ENCODE results near the gene ENC1. TPM values are rescaled to one million over a fixed set of nuclear protein-coding genes. Genes with fewer than 3 reads are reported as not detected.

The ENC1 gene
- polyA plus RNA-seq, 2 of the 4 experiments (the other 2 are of a cell fraction) = 17.0 to 20.0 TPM

- FAIRE-seq (no peak), ATAC-seq (peak; percentile 81 to 88), DNase-seq (ENCODE audit: low read depth in 1 of 2, low spot score in 1 of 2) (peak; percentile 57 to 78)
- WGBS (ENCODE audit: missing lambda C conversion rate) = 9% methylated on average over 11 of the region's 11 CpGs
- TF ChIP-seq ZC3H11A (IDR thresholded peaks at IDR 0.05) = no peak
- TF ChIP-seq GATA3 (IDR thresholded peaks at IDR 0.05; ENCODE audit: borderline replicate concordance) = no peak
- no peak for TF ChIP-seq HEYL (CRISPR knock-in tag; IDR thresholded peaks at IDR 0.05)
- no peak for TF ChIP-seq MAZ (IDR thresholded peaks at IDR 0.05; ENCODE audit: borderline replicate concordance, low read depth, low read length)
- no peak for TF ChIP-seq SREBF2 (IDR thresholded peaks at IDR 0.05)
- TF ChIP-seq NFE2L2 (conservative IDR thresholded peaks at IDR 0.05; ENCODE audit: low read length) = no peak
- peak; percentile 42 for TF ChIP-seq FOSL2 (IDR thresholded peaks at IDR 0.05)
- TF ChIP-seq FOSL2 (CRISPR knock-in tag; IDR thresholded peaks at IDR 0.05) = peak; percentile 69
- TF ChIP-seq HES2 (IDR thresholded peaks at IDR 0.05) = no peak
- no peak for TF ChIP-seq FOXS1 (CRISPR knock-in tag; IDR thresholded peaks at IDR 0.05)
- peak in 1 of 2 experiments; percentile 51; a peak in 1 of 5 replicates for TF ChIP-seq JUN (IDR thresholded peaks at IDR 0.05)
- no peak for TF ChIP-seq CBX8 (IDR thresholded peaks at IDR 0.05)
- peak in 1 of 2 experiments; percentile 49; a peak in 1 of 4 replicates for TF ChIP-seq CEBPB (IDR thresholded peaks at IDR 0.05)
- CTCF ChIA-PET = interaction anchor here (0.7 to 2.3 kb wide), 3 partner anchors 10 to 68 kb away, joined by 3 to 10 read pairs (median 3); partner anchors contain the start of gene ENC1
- Histone ChIP-seq H3K4me1 (peaks cover 62% of the 10 kb centered on the region), H3K9me3 (no peaks in the 10 kb centered on the region), H3K4me3 (peak overlapping the region; percentile 18), H3K4me2 (peak overlapping the region; percentile 75), H3K27ac (peak overlapping the region; percentile 78 to 88)
- POLR2A ChIA-PET = interaction anchor here (1.7 to 3.0 kb wide), 2 partner anchors 9 to 88 kb away, joined by 12 to 43 read pairs; partner anchors contain the start of gene ENC1
Measured at GRCh38 chr5:74631081-74631953, 9.2 kb downstream of the ENC1 start.

- peak; percentile 64 to 71 for ATAC-seq
- CTCF ChIA-PET = interaction anchor here (0.7 to 2.3 kb wide), 5 partner anchors 11 to 728 kb away, joined by 3 to 10 read pairs (median 3); partner anchors contain the start of gene ENC1
- Histone ChIP-seq H3K4me3 (no peak overlapping the region; the same call in 2 of the 3 replicates), H3K4me2 (peak overlapping the region; percentile 75), H3K9me3 (no peaks in the 10 kb centered on the region), H3K27ac (peak overlapping the region; percentile 78 to 88), H3K4me1 (peaks cover 67% of the 10 kb centered on the region)
- 57% methylated on average over 7 of the region's 7 CpGs for WGBS (ENCODE audit: missing lambda C conversion rate)
- POLR2A ChIA-PET = interaction anchor here (1.7 to 3.0 kb wide), 2 partner anchors 10 to 87 kb away, joined by 12 to 43 read pairs; partner anchors contain the start of gene ENC1
- DNase-seq (ENCODE audit: low read depth in 1 of 2, low spot score in 1 of 2) = peak; percentile 59 to 71
- TF ChIP-seq E2F6 (IDR thresholded peaks at IDR 0.05; ENCODE audit: borderline replicate concordance, low read depth) (no peak), RFX5 (IDR thresholded peaks at IDR 0.05) (no peak), MAFK (IDR thresholded peaks at IDR 0.05; ENCODE audit: partially characterized antibody) (no peak), RAD21 (conservative IDR thresholded peaks at IDR 0.05 in 1 of 2, IDR thresholded peaks at IDR 0.05 in 1 of 2) (peak in 1 of 2 experiments; percentile 39; a peak in 2 of 5 replicates), CHD4 (IDR thresholded peaks at IDR 0.05; ENCODE audit: borderline replicate concordance) (no peak), FOXS1 (CRISPR knock-in tag; IDR thresholded peaks at IDR 0.05) (peak; percentile 88; the same call in 1 of the 2 replicates), CEBPB (IDR thresholded peaks at IDR 0.05) (peak; percentile 54 to 79; a peak in 3 of 4 replicates), JUN (IDR thresholded peaks at IDR 0.05) (peak in 1 of 2 experiments; percentile 68; a peak in 2 of 5 replicates), JUNB (IDR thresholded peaks at IDR 0.05) (peak; percentile 84), FOSL2 (IDR thresholded peaks at IDR 0.05) (peak; percentile 73), FOSL2 (CRISPR knock-in tag; IDR thresholded peaks at IDR 0.05) (peak; percentile 90), POLR2A (IDR thresholded peaks at IDR 0.05; ENCODE audit: low read length) (no peak), KDM5A (IDR thresholded peaks at IDR 0.05) (no peak), GATA3 (IDR thresholded peaks at IDR 0.05; ENCODE audit: borderline replicate concordance) (peak; percentile 83; the same call in 1 of the 2 replicates), MAX (IDR thresholded peaks at IDR 0.05) (peak; percentile 70), ZC3H11A (IDR thresholded peaks at IDR 0.05) (no peak), KDM1A (IDR thresholded peaks at IDR 0.05; ENCODE audit: low read depth) (no peak), BCL3 (IDR thresholded peaks at IDR 0.05) (no peak), ESRRA (IDR thresholded peaks at IDR 0.05; ENCODE audit: borderline replicate concordance, low read length) (no peak), EP300 (IDR thresholded peaks at IDR 0.05) (peak; percentile 60 to 69; a peak in 4 of 5 replicates), MAZ (IDR thresholded peaks at IDR 0.05; ENCODE audit: borderline replicate concordance, low read depth, low read length) (no peak)
- FAIRE-seq = peak; percentile 7
Measured at GRCh38 chr5:74630453-74631066, 10.0 kb downstream of the ENC1 start.

All from A549 (cell line).